ENCODE data around the gene PPARG. TPM values are rescaled to one million over a fixed set of nuclear protein-coding genes. Genes with fewer than 3 reads are reported as not detected.

PPARG gene
- total RNA-seq, 2 donors from 2014 or later: 12.3 to 17.9 TPM

DNA sequence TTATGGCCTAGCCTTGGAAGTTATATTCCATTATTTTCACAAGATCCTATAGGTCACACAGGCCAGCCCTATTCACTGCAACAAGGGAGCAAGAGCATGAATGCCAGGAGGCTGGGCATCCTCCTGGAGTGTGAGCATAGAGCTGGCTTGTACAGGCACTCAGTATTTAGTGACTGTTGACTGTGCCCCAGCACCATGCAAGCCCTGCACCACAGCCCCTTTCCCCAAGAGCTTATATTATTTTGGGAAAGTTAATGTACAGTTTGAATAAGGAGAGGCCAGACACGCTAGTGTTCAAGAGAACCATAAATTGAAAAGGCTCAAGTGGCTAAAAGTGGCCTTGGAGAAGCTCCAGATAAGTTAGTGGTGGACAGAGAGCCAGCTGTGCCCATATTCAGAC lies 163.1 kb downstream of the PPARG start:
- no peak for TF ChIP-seq CTCF (IDR thresholded peaks at IDR 0.05)
- no peaks in the 10 kb centered on the region for H3K36me3 ChIP-seq
- peaks cover 0 to 8% of the 10 kb centered on the region in 2 donors for H3K9me3 ChIP-seq

DNA sequence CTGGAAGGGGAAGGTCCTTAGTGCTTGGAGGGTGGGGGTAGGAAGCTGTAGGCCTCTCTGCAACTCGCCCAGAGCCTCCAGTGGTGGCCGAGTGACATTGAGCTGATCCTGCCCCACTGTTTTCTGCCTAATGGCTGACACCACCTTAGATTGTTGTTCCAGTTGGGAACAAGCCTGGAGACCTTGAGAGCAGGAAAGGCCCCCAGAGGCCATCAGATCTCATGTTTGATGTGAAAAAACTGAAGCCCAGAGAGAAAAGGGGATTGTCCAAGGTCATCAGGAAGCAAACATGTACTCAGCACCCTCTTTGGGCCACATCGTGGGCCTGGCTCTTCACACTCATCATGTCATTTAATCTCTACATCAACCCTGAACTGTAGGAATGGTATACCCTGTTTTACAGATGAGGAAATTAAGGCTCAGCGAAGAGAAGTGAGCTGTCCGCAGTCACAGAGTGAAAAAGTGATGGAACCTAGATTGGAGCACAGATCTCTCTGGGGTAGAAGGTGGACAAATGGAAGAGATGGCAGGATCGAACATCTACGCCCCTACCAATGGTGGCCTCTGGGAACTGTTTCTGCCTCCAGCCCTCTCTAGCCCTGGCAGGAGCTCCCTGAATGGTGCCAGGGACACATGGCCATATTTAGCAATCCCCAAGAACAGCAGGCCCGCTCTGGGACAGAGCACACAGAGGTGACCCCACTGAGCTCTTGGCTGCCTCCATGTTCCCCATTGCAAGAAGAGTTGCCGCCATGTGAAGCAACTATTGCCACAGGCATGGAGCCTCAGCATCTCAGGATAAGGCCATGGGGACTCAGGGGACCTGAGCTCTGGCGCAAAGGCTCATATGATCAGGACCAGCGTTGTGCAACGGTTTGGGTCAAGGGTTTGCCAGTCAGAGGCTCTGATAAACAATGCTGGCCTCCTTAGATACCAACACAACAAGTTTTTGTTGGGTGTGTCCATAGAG lies 163.8 kb downstream of the PPARG start:
- no peak for TF ChIP-seq CTCF (IDR thresholded peaks at IDR 0.05)
- H3K9me3 ChIP-seq: peaks cover 0 to 8% of the 10 kb centered on the region in 2 donors
- no peak for DNase-seq (ENCODE audit: low spot score)
- no peaks in the 10 kb centered on the region for H3K4me1 ChIP-seq
- H3K4me3 ChIP-seq: no peak overlapping the region
- no peaks in the 10 kb centered on the region for H3K27me3 ChIP-seq
- H3K27ac ChIP-seq: no peak overlapping the region
- H3K36me3 ChIP-seq: no peaks in the 10 kb centered on the region

More for the DNA sequence above, 163.1 kb downstream of the PPARG start:
- no peak for DNase-seq (ENCODE audit: low spot score)
- H3K4me3 ChIP-seq: no peak overlapping the region
- no peak overlapping the region for H3K27ac ChIP-seq
- H3K4me1 ChIP-seq: no peaks in the 10 kb centered on the region
- H3K27me3 ChIP-seq: no peaks in the 10 kb centered on the region

GRCh38 chr3:12454076-12454815 lies 165.4 kb downstream of the PPARG start:
- no peak for TF ChIP-seq CTCF (IDR thresholded peaks at IDR 0.05)
- peaks cover 0 to 8% of the 10 kb centered on the region in 2 donors for H3K9me3 ChIP-seq
- H3K36me3 ChIP-seq: no peaks in the 10 kb centered on the region

GRCh38 chr3:12454816-12455121 lies 165.9 kb downstream of the PPARG start:
- peaks cover 0 to 8% of the 10 kb centered on the region in 2 donors for H3K9me3 ChIP-seq
- DNase-seq (ENCODE audit: low spot score): no peak

More at GRCh38 chr3:12454076-12454815, 165.4 kb downstream of the PPARG start:
- Histone ChIP-seq H3K4me1 (no peaks in the 10 kb centered on the region), H3K4me3 (no peak overlapping the region), H3K27ac (no peak overlapping the region), H3K27me3 (no peaks in the 10 kb centered on the region)
- DNase-seq (ENCODE audit: low spot score): no peak

GRCh38 chr3:12455740-12456139 lies 166.9 kb downstream of the PPARG start:
- peaks cover 0 to 8% of the 10 kb centered on the region in 2 donors for H3K9me3 ChIP-seq
- H3K4me3 ChIP-seq: no peak overlapping the region
- no peak for DNase-seq (ENCODE audit: low spot score)
- H3K36me3 ChIP-seq: no peaks in the 10 kb centered on the region
- no peak for TF ChIP-seq CTCF (IDR thresholded peaks at IDR 0.05)
- no peaks in the 10 kb centered on the region for H3K27me3 ChIP-seq
- H3K27ac ChIP-seq: no peak overlapping the region
- H3K4me1 ChIP-seq: no peaks in the 10 kb centered on the region

More at GRCh38 chr3:12454816-12455121, 165.9 kb downstream of the PPARG start:
- TF ChIP-seq CTCF (IDR thresholded peaks at IDR 0.05): no peak
- H3K4me1 ChIP-seq: no peaks in the 10 kb centered on the region
- H3K27me3 ChIP-seq: no peaks in the 10 kb centered on the region
- no peaks in the 10 kb centered on the region for H3K36me3 ChIP-seq
- H3K27ac ChIP-seq: no peak overlapping the region
- no peak overlapping the region for H3K4me3 ChIP-seq

Data from right atrium auricular region (tissue), 2 donors.